Cardiac fibroblast (primary cell): ENCODE measurements around the gene SSUH2.

Experiments used
- DNase-seq, 2 donors: peaks; one replicate each; pipeline versions ENCODE4 v3.0.0 to v3.0.0-alpha.2; 2010; ENCODE audit warnings: low read depth in 2 of 2
- H3K4me3 ChIP-seq, 2 donors: replicated peaks in 1 of 2; 1 replicate in 1 of 2; 2 replicates in 1 of 2; pipeline ENCODE4 v1.5.1; 2011; ENCODE audit warnings: low read depth in 2 of 2, low read length in 2 of 2, mild to moderate bottlenecking in 2 of 2, moderate library complexity in 1 of 2
- CTCF ChIP-seq: IDR thresholded peaks from one replicate; pipeline ENCODE4 v1.5.1; 2011; ENCODE audit warnings: low read depth, mild to moderate bottlenecking, low read length, inconsistent platforms

The SSUH2 gene

GRCh38 chr3:8635125-8635524, 9.5 kb downstream of the SSUH2 start:
- no peak for TF ChIP-seq CTCF
- H3K4me3 ChIP-seq, result no peak overlapping the region
- no peak for DNase-seq

- TF ChIP-seq CTCF, result no peak
- DNase-seq, result no peak
- H3K4me3 ChIP-seq, result no peak overlapping the region
Observed at GRCh38 chr3:8632402-8633237, 12.0 kb downstream of the SSUH2 start.

- peak in 1 of 2 donors; percentile 33 for DNase-seq
- TF ChIP-seq CTCF, result no peak
- no peak overlapping the region for H3K4me3 ChIP-seq
Observed at GRCh38 chr3:8631661-8632060, 12.9 kb downstream of the SSUH2 start.

- no peak overlapping the region for H3K4me3 ChIP-seq
- no peak for TF ChIP-seq CTCF
- DNase-seq, result peak; percentile 82 to 85
Observed at GRCh38 chr3:8629151-8630021, 15.2 kb downstream of the SSUH2 start.

GRCh38 chr3:8627949-8628348, 16.6 kb downstream of the SSUH2 start:
- no peak overlapping the region for H3K4me3 ChIP-seq
- TF ChIP-seq CTCF, result no peak

GRCh38 chr3:8627201-8627940, 17.2 kb downstream of the SSUH2 start:
- TF ChIP-seq CTCF, result no peak
- no peak for DNase-seq

More at GRCh38 chr3:8627949-8628348, 16.6 kb downstream of the SSUH2 start:
- no peak for DNase-seq

More at GRCh38 chr3:8627201-8627940, 17.2 kb downstream of the SSUH2 start:
- H3K4me3 ChIP-seq, result no peak overlapping the region
